IMR-90 (cell line): ENCODE results near the gene GZMM. TPM values are rescaled to one million over a fixed set of nuclear protein-coding genes. Genes with fewer than 3 reads are reported as not detected.

Experiments used
- ATAC-seq: fragments of 200-7000 bp; cut with Tn5 transposase; 2 replicates; pipeline ENCODE4 v1.9.1; 2020; ENCODE audit warnings: low read depth, mild to moderate bottlenecking, moderate library complexity
- BruUV-seq: library from RNA; stranded (reverse); fragments of 400-500 nt; replicated peaks from 2 replicates; lab custom pipeline; 2021; lab: Mats Ljungman, UMichigan
- CTCF ChIA-PET: fragments of 300-600 bp; formaldehyde crosslinking; extraction: SDS; loops from one replicate; lab custom pipeline; 2021; ENCODE audit warnings: antibody characterized with exemption; lab: Yijun Ruan, JAX
- POLR2A ChIA-PET: fragments of 300-600 bp; sonication (Branson Sonifier 250); formaldehyde crosslinking; loops from one replicate; lab custom pipeline; 2022; ENCODE audit warnings: antibody characterized with exemption; ENCODE audit not compliant: unreplicated experiment; lab: Charles Lee
- DNase-seq: peaks from one replicate; pipeline ENCODE4 v3.0.0; 2013
- H2AFZ ChIP-seq: replicated peaks from 2 replicates; pipeline ENCODE3; 2013; ENCODE audit warnings: low read length, mild to moderate bottlenecking; ENCODE audit not compliant: poor library complexity
- H2AK5ac ChIP-seq: 2 replicates; pipeline ENCODE4 v1.6.1; 2013; ENCODE audit warnings: low read depth, low read length, inconsistent platforms
- H2AK9ac ChIP-seq: replicated peaks from 2 replicates; pipeline ENCODE3; 2013; ENCODE audit warnings: mild to moderate bottlenecking, low read depth, low read length, moderate library complexity; ENCODE audit not compliant: poor library complexity
- H2BK120ac ChIP-seq: 2 replicates; pipeline ENCODE4 v1.6.1; 2013; ENCODE audit warnings: low read depth, low read length, inconsistent platforms
- H2BK15ac ChIP-seq: 3 replicates; pipeline ENCODE4 v1.6.1; 2013; ENCODE audit warnings: low read depth, low read length, inconsistent platforms
- H2BK20ac ChIP-seq: 2 replicates; pipeline ENCODE4 v1.6.1; 2013; ENCODE audit warnings: low read depth, mild to moderate bottlenecking, inconsistent platforms, low read length, moderate library complexity
- H2BK5ac ChIP-seq: 2 replicates; pipeline ENCODE4 v1.6.1; 2013; ENCODE audit warnings: mild to moderate bottlenecking, low read depth, low read length, inconsistent platforms; ENCODE audit not compliant: poor library complexity, severe bottlenecking
- H3K14ac ChIP-seq: replicated peaks from 2 replicates; pipeline ENCODE4 v1.6.1; 2013; ENCODE audit warnings: low read depth, low read length, inconsistent platforms
- H3K18ac ChIP-seq: 2 replicates; pipeline ENCODE4 v1.6.1; 2013; ENCODE audit warnings: low read depth, low read length, control low read depth
- H3K23ac ChIP-seq: 2 replicates; pipeline ENCODE4 v1.6.1; 2013; ENCODE audit warnings: low read depth, low read length, inconsistent platforms
- H3K27ac ChIP-seq: 2 replicates; pipeline ENCODE4 v1.5.1; 2013; ENCODE audit warnings: mild to moderate bottlenecking, control low read depth, low read length; ENCODE audit not compliant: insufficient read depth
- H3K27me3 ChIP-seq: 2 replicates; pipeline ENCODE4 v1.6.1; 2013; ENCODE audit warnings: low read length; ENCODE audit not compliant: control insufficient read depth, insufficient read depth
- H3K36me3 ChIP-seq: 2 replicates; pipeline ENCODE4 v1.6.1; 2013; ENCODE audit warnings: low read length, mixed read lengths; ENCODE audit not compliant: control insufficient read depth, insufficient read depth
- H3K4ac ChIP-seq: 2 replicates; pipeline ENCODE4 v1.6.1; 2013; ENCODE audit warnings: low read depth, low read length, inconsistent platforms
- H3K4me1 ChIP-seq: 2 replicates; pipeline ENCODE4 v1.6.1; 2013; ENCODE audit warnings: low read length, mixed read lengths; ENCODE audit not compliant: control insufficient read depth, insufficient read depth
- H3K4me2 ChIP-seq: 2 replicates; pipeline ENCODE4 v1.6.1; 2013; ENCODE audit warnings: low read depth, mild to moderate bottlenecking, control low read depth, low read length, moderate library complexity
- H3K4me3 ChIP-seq: 2 replicates; pipeline ENCODE4 v1.5.1; 2013; ENCODE audit warnings: low read depth, mild to moderate bottlenecking, control low read depth, low read length, moderate library complexity; ENCODE audit not compliant: insufficient read depth
- H3K56ac ChIP-seq: 2 replicates; pipeline ENCODE4 v1.6.1; 2013; ENCODE audit warnings: low read length, inconsistent platforms; ENCODE audit not compliant: insufficient read depth; ENCODE audit errors: extremely low read depth
- H3K79me1 ChIP-seq, 2 experiments: 2 replicates each; pipeline ENCODE4 v1.6.1; 2013; ENCODE audit warnings: low read length in 2 of 2, inconsistent platforms in 1 of 2, low read depth in 1 of 2
- H3K9ac ChIP-seq: 2 replicates; pipeline ENCODE4 v1.6.1; 2013; ENCODE audit warnings: low read depth, low read length, control low read depth
- H3K9me1 ChIP-seq: 2 replicates; pipeline ENCODE4 v1.6.1; 2013; ENCODE audit warnings: low read length, inconsistent platforms; ENCODE audit not compliant: insufficient read depth
- H3K9me3 ChIP-seq: 2 replicates; pipeline ENCODE4 v1.6.1; 2013; ENCODE audit warnings: low read length; ENCODE audit not compliant: control insufficient read depth, insufficient read depth
- H4K20me1 ChIP-seq: 2 replicates; pipeline ENCODE4 v1.6.1; 2013; ENCODE audit warnings: low read length, inconsistent platforms; ENCODE audit not compliant: insufficient read depth
- H4K5ac ChIP-seq: 2 replicates; pipeline ENCODE4 v1.6.1; 2013; ENCODE audit warnings: mild to moderate bottlenecking, low read depth, low read length, control low read depth
- H4K8ac ChIP-seq, 2 experiments: 2 replicates each; pipeline ENCODE4 v1.6.1; 2013; ENCODE audit warnings: low read depth in 2 of 2, low read length in 2 of 2, control low read depth in 1 of 2, inconsistent platforms in 1 of 2
- H4K91ac ChIP-seq: 2 replicates; pipeline ENCODE4 v1.6.1; 2013; ENCODE audit warnings: low read depth, low read length, inconsistent platforms; ENCODE audit not compliant: insufficient read depth
- BHLHE40 ChIP-seq: fragments of 150-350 bp; IDR thresholded peaks from 2 replicates; pipeline ENCODE4 v1.6.1; 2016; ENCODE audit warnings: mild to moderate bottlenecking, low read depth, low read length
- CEBPB ChIP-seq: IDR thresholded peaks from 2 replicates; pipeline ENCODE4 v1.6.1; 2012; ENCODE audit warnings: low read depth, low read length, improper control_type of control experiment
- CHD1 ChIP-seq: IDR thresholded peaks from 2 replicates; pipeline ENCODE4 v1.6.1; 2012; ENCODE audit warnings: low read depth, low read length, improper control_type of control experiment
- FOS ChIP-seq: fragments of 150-350 bp; IDR thresholded peaks from 2 replicates; pipeline ENCODE4 v1.6.1; 2016; ENCODE audit warnings: low read depth, low read length
- MAFK ChIP-seq: IDR thresholded peaks from 2 replicates; pipeline ENCODE4 v1.6.1; 2012; ENCODE audit warnings: low read depth, low read length, improper control_type of control experiment
- MAZ ChIP-seq: IDR thresholded peaks from 2 replicates; pipeline ENCODE4 v1.6.1; 2012; ENCODE audit warnings: low read depth, mild to moderate bottlenecking, low read length, improper control_type of control experiment, moderate library complexity, borderline replicate concordance
- MXI1 ChIP-seq: IDR thresholded peaks from 2 replicates; pipeline ENCODE4 v1.6.1; 2012; ENCODE audit warnings: low read depth, mild to moderate bottlenecking, low read length, moderate library complexity, borderline replicate concordance
- POLR2A ChIP-seq: IDR thresholded peaks from 2 replicates; pipeline ENCODE4 v1.6.1; 2012; ENCODE audit warnings: mild to moderate bottlenecking, low read depth, low read length
- RAD21 ChIP-seq: IDR thresholded peaks from 2 replicates; pipeline ENCODE4 v1.6.1; 2012; ENCODE audit warnings: low read length, improper control_type of control experiment
- RCOR1 ChIP-seq: IDR thresholded peaks from 2 replicates; pipeline ENCODE4 v1.6.1; 2012; ENCODE audit warnings: mild to moderate bottlenecking, low read length, improper control_type of control experiment; ENCODE audit not compliant: insufficient replicate concordance
- RFX5 ChIP-seq: IDR thresholded peaks from 2 replicates; pipeline ENCODE4 v1.8.0; 2012; ENCODE audit warnings: low read depth, mild to moderate bottlenecking, low read length, moderate library complexity
- SMC3 ChIP-seq: fragments of 150-350 bp; IDR thresholded peaks from 2 replicates; pipeline ENCODE4 v1.6.1; 2016; ENCODE audit warnings: low read depth, mild to moderate bottlenecking, antibody characterized with exemption, low read length, moderate library complexity
- USF2 ChIP-seq: fragments of 150-350 bp; IDR thresholded peaks from 2 replicates; pipeline ENCODE4 v1.6.1; 2017; ENCODE audit warnings: mild to moderate bottlenecking, antibody characterized with exemption, low read length, low read depth
- WGBS, 2 experiments: methylation state at CpG; one replicate each; pipeline versions ENCODE4 v1.1.5 to v1.1.7; 2013; ENCODE audit warnings: missing lambda C conversion rate in 2 of 2; ENCODE audit not compliant: insufficient read length in 1 of 2; ENCODE audit errors: extremely low coverage in 2 of 2; 5-methylcytosine and 5-hydroxymethylcytosine counted together
- dilution Hi-C: fragments of 300-500 bp; cut with HindIII; formaldehyde crosslinking; loops from one replicate; pipeline ENCODE4 v1.14.3; 2018; ENCODE audit warnings: low sequenced_read_pairs; ENCODE audit not compliant: unreplicated experiment
- in situ Hi-C: fragments of 300-500 bp; cut with MboI; formaldehyde crosslinking; loops from 3 replicates; pipeline ENCODE4 v1.14.3; 2019; ENCODE audit warnings: low sequenced_read_pairs, inconsistent platforms, mixed read lengths
- intact Hi-C: fragments of 100-400 bp; cut with micrococcal nuclease; formaldehyde crosslinking; loops from 2 replicates; pipeline ENCODE4 v1.10.0; 2022
- polyA plus RNA-seq, 3 experiments: library from polyadenylated mRNA; depleted of rRNA; stranded (reverse); fragments of >200 nt; gene quantifications; 2 replicates each; pipeline ENCODE4 v1.2.3, GENCODE V29; 2012; ENCODE audit warnings: low replicate concordance in 1 of 3
- total RNA-seq: library from RNA; depleted of rRNA; stranded (reverse); fragments of >200 nt; gene quantifications from 2 replicates; pipeline ENCODE4 v1.2.3, GENCODE V29; 2012
- TF ChIP-seq, protein P1 (sequence below): fragments of 150-350 bp; IDR thresholded peaks from 2 replicates; pipeline ENCODE4 v1.6.1; 2016; ENCODE audit warnings: low read depth, mild to moderate bottlenecking, low read length, moderate library complexity, borderline replicate concordance
- TF ChIP-seq, protein P2 (sequence below): conservative IDR thresholded peaks from 2 replicates; pipeline ENCODE4 v1.5.1; 2012; ENCODE audit warnings: mild to moderate bottlenecking, low read depth, low read length, improper control_type of control experiment

GZMM gene
- total and polyA plus RNA-seq, 2 of the 4 experiments (the other 2 are of a cell fraction) = 0.24 TPM; not detected in 1

DNA sequence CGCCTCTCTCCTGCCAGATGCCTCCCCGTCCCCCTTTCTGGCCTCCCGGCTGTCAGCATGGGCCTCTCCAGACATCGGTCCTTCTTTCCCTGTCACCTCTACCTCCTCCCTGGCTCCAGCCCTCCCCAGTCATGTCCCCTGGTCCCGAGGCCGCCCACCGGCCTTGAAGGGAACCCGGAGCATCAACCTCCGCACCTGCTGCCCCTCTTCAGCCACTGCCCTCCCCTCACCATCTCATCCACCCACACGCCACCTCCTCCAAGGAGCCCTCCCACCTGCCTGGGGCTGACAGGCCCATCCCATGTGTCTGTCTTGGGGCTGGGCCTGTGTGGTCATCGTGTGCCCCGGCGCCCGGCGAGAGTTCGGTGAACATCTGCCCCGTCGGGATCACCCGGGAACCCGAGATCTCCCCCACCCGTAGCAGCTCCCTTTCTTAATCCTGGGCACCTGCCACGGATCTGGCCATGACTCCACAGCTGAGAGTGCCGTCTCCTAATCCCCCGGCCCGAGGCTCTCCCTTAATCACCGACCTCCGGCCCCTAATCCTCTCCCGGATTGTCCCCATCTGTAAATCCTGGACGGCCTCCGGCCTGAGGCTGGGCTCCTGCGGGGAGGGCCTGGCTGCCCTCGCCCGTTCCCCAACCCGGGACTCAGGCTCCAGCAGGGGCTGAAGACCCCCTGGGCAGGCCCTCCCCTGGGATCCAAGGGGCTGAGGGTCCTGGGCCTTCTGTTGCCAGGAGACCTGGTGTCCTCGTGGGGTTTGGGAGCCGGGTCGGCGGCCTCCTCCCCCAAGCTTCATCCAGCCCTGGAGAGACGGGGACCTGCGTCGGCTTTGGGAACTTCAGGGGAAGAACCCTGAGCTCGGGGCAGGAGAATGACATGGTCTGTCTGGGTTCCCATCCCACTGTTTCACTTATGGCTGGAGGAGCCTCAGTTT, 51.7 kb downstream of the GZMM start:
- Histone ChIP-seq H4K8ac (no peak overlapping the region), H3K36me3 (no peaks in the 10 kb centered on the region), H3K79me1 (no peaks in the 10 kb centered on the region), H4K5ac (no peak overlapping the region), H3K9me1 (no peaks in the 10 kb centered on the region), H3K27me3 (peaks cover 21% of the 10 kb centered on the region; the same call in 1 of the 2 replicates), H3K18ac (no peak overlapping the region), H2AK9ac (no peak overlapping the region), H3K4ac (no peak overlapping the region), H4K91ac (no peak overlapping the region), H3K14ac (no peak overlapping the region), H2AFZ (no peak overlapping the region), H3K4me3 (no peak overlapping the region), H2BK20ac (no peak overlapping the region), H3K9me3 (no peaks in the 10 kb centered on the region), H3K56ac (no peak overlapping the region), H3K4me1 (no peaks in the 10 kb centered on the region), H3K9ac (no peak overlapping the region), H3K23ac (no peak overlapping the region), H3K27ac (no peak overlapping the region), H2BK120ac (no peak overlapping the region), H4K20me1 (peaks cover 23% of the 10 kb centered on the region), H2BK5ac (no peak overlapping the region), H2AK5ac (no peak overlapping the region), H3K4me2 (no peak overlapping the region), H2BK15ac (no peak overlapping the region)
- BruUV-seq = no TSS peak
- CTCF ChIA-PET = no interaction called here
- intact Hi-C loops = no loop called here
- dilution Hi-C loops = no loop called here
- WGBS, 2 experiments = 74% methylated on average over 26 of the region's 42 CpGs; no CpG with 5 or more reads in 1 of the 2 experiments
- DNase-seq (no peak), ATAC-seq (no peak)
- POLR2A ChIA-PET = no interaction called here
- in situ Hi-C loops = no loop called here
- TF ChIP-seq RFX5 (no peak), CHD1 (no peak), BHLHE40 (no peak), FOS (no peak), CEBPB (no peak), MAZ (no peak), MXI1 (no peak), USF2 (no peak), MAFK (no peak), SMC3 (no peak), POLR2A (no peak), RAD21 (no peak), RCOR1 (no peak)
- TF ChIP-seq, protein P1, sequence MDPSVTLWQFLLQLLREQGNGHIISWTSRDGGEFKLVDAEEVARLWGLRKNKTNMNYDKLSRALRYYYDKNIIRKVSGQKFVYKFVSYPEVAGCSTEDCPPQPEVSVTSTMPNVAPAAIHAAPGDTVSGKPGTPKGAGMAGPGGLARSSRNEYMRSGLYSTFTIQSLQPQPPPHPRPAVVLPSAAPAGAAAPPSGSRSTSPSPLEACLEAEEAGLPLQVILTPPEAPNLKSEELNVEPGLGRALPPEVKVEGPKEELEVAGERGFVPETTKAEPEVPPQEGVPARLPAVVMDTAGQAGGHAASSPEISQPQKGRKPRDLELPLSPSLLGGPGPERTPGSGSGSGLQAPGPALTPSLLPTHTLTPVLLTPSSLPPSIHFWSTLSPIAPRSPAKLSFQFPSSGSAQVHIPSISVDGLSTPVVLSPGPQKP = no peak
- TF ChIP-seq, protein P2, sequence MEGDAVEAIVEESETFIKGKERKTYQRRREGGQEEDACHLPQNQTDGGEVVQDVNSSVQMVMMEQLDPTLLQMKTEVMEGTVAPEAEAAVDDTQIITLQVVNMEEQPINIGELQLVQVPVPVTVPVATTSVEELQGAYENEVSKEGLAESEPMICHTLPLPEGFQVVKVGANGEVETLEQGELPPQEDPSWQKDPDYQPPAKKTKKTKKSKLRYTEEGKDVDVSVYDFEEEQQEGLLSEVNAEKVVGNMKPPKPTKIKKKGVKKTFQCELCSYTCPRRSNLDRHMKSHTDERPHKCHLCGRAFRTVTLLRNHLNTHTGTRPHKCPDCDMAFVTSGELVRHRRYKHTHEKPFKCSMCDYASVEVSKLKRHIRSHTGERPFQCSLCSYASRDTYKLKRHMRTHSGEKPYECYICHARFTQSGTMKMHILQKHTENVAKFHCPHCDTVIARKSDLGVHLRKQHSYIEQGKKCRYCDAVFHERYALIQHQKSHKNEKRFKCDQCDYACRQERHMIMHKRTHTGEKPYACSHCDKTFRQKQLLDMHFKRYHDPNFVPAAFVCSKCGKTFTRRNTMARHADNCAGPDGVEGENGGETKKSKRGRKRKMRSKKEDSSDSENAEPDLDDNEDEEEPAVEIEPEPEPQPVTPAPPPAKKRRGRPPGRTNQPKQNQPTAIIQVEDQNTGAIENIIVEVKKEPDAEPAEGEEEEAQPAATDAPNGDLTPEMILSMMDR = no peak
